Fibroblast of the aortic adventitia (primary cell): ENCODE measurements around the gene PHYKPL. TPM values are rescaled to one million over a fixed set of nuclear protein-coding genes. Genes with fewer than 3 reads are reported as not detected.

Source experiments
- DNase-seq: peaks from one replicate; pipeline ENCODE4 v3.0.0-alpha.2; 2010; ENCODE audit warnings: low read depth
- H3K4me3 ChIP-seq: 2 replicates; pipeline ENCODE4 v1.5.1; 2011; ENCODE audit warnings: low read depth, mild to moderate bottlenecking, control low read depth, low read length, moderate library complexity
- total RNA-seq: library from RNA; depleted of rRNA; stranded (reverse); fragments of >200 nt; gene quantifications from 2 replicates; pipeline ENCODE4 v1.2.3, GENCODE V29; 2012; ENCODE audit warnings: low replicate concordance
- TF ChIP-seq, protein P1 (sequence below): IDR thresholded peaks from 2 replicates; pipeline ENCODE4 v1.5.1; 2011; ENCODE audit warnings: mild to moderate bottlenecking, low read length, control low read depth, inconsistent platforms; ENCODE audit not compliant: insufficient read depth

The PHYKPL gene
- total RNA-seq, 1 donor = 25.0 TPM

GRCh38 chr5:178222292-178222691 is 10.3 kb downstream of the PHYKPL start:
- TF ChIP-seq, protein P1, sequence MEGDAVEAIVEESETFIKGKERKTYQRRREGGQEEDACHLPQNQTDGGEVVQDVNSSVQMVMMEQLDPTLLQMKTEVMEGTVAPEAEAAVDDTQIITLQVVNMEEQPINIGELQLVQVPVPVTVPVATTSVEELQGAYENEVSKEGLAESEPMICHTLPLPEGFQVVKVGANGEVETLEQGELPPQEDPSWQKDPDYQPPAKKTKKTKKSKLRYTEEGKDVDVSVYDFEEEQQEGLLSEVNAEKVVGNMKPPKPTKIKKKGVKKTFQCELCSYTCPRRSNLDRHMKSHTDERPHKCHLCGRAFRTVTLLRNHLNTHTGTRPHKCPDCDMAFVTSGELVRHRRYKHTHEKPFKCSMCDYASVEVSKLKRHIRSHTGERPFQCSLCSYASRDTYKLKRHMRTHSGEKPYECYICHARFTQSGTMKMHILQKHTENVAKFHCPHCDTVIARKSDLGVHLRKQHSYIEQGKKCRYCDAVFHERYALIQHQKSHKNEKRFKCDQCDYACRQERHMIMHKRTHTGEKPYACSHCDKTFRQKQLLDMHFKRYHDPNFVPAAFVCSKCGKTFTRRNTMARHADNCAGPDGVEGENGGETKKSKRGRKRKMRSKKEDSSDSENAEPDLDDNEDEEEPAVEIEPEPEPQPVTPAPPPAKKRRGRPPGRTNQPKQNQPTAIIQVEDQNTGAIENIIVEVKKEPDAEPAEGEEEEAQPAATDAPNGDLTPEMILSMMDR = no peak
- DNase-seq = no peak

DNA sequence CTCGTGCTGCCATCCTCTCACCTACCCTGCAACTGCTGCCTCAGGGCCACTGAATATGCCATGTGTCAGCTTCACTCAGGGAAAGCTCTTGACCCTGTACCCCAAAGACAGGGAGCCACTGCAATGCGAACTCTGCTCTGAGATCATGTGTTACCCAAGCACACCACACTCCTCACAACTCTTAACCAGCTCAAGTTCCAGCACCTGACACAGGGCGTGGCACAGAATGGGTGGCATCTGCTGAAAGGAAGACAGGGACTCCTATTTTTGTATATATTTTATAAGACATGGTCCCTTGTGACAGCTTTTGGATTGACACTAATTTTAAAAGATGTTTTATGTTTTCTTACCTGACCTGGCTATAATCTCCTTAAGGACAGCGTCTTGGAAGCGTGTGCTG is 10.7 kb downstream of the PHYKPL start:
- TF ChIP-seq, protein P1 = no peak
- H3K4me3 ChIP-seq = no peak overlapping the region
- no peak for DNase-seq

More at GRCh38 chr5:178222292-178222691, 10.3 kb downstream of the PHYKPL start:
- H3K4me3 ChIP-seq = no peak overlapping the region

- TF ChIP-seq, protein P1 = no peak
- H3K4me3 ChIP-seq = no peak overlapping the region
- DNase-seq = no peak
Measured at GRCh38 chr5:178221282-178221681, 11.3 kb downstream of the PHYKPL start.

- no peak overlapping the region for H3K4me3 ChIP-seq
- TF ChIP-seq, protein P1 = no peak
- no peak for DNase-seq
Measured at GRCh38 chr5:178218827-178219226, 13.8 kb downstream of the PHYKPL start.

- TF ChIP-seq, protein P1 = no peak
- no peak overlapping the region for H3K4me3 ChIP-seq
- DNase-seq = no peak
Measured at GRCh38 chr5:178218237-178218776, 14.3 kb downstream of the PHYKPL start.

- TF ChIP-seq, protein P1 = no peak
- H3K4me3 ChIP-seq = no peak overlapping the region
- no peak for DNase-seq
Measured at GRCh38 chr5:178216779-178217178, 15.8 kb downstream of the PHYKPL start.

GRCh38 chr5:178216088-178216534 is 16.5 kb downstream of the PHYKPL start:
- no peak for DNase-seq
- TF ChIP-seq, protein P1 = no peak
- no peak overlapping the region for H3K4me3 ChIP-seq
